HepG2 (cell line): ENCODE results near the gene NR3C2. TPM values are rescaled to one million over a fixed set of nuclear protein-coding genes. Genes with fewer than 3 reads are reported as not detected.

ENCODE experiments used
- ATAC-seq: fragments of 200-7000 bp; cut with Tn5 transposase; 3 replicates; pipeline ENCODE4 v1.9.1; 2020; ENCODE audit warnings: mild to moderate bottlenecking, moderate library complexity
- BruUV-seq: library from RNA; stranded (reverse); fragments of 400-500 nt; replicated peaks from 2 replicates; lab custom pipeline; 2021; lab: Mats Ljungman, UMichigan
- CTCF ChIA-PET: fragments of 300-600 bp; formaldehyde crosslinking; extraction: SDS; loops from one replicate; lab custom pipeline; 2021; ENCODE audit warnings: low total read pairs, inconsistent platforms, low intra/inter-chr PET ratio; lab: Yijun Ruan, JAX
- POLR2A ChIA-PET: fragments of 350-600 bp; sonication (Branson Sonifier 250); formaldehyde crosslinking; loops from one replicate; lab custom pipeline; 2020; ENCODE audit warnings: antibody characterized with exemption, inconsistent platforms; lab: Yijun Ruan, JAX
- DNase-seq: peaks from one replicate; pipeline ENCODE4 v3.0.0-alpha.2; 2015; ENCODE audit warnings: low spot score
- FAIRE-seq: peaks from 3 replicates; lab custom pipeline; 2011; peaks lifted over from hg19 to GRCh38; lab: Jason Lieb, UNC
- H2AFZ ChIP-seq: one replicate; pipeline ENCODE4 v1.6.1; 2011; ENCODE audit warnings: low read length, inconsistent platforms
- H3K27ac ChIP-seq: fragments of 300-600 bp; 3 replicates; pipeline ENCODE4 v1.8.0; 2011; ENCODE audit warnings: mixed run types, mild to moderate bottlenecking, mixed read lengths, low read length, inconsistent platforms; ENCODE audit not compliant: insufficient read depth; ENCODE audit errors: extremely low read length
- H3K27me3 ChIP-seq, 2 experiments: fragments of 200-600 bp in 1 of 2; 2 replicates in 1 of 2; 3 replicates in 1 of 2; pipeline versions ENCODE4 v1.6.0 to v1.8.0; 2011; ENCODE audit warnings: low read length in 2 of 2, mild to moderate bottlenecking in 2 of 2, moderate library complexity in 2 of 2, inconsistent platforms in 1 of 2; ENCODE audit not compliant: insufficient read depth in 2 of 2, control insufficient read depth in 1 of 2
- H3K36me3 ChIP-seq, 2 experiments: fragments of 200-600 bp in 1 of 2; replicated peaks in 1 of 2; 2 replicates in 1 of 2; 3 replicates in 1 of 2; pipeline versions ENCODE4 v1.5.1 to v1.8.0; 2011; ENCODE audit warnings: low read length in 2 of 2, inconsistent platforms in 1 of 2; ENCODE audit not compliant: insufficient read depth in 2 of 2, control insufficient read depth in 1 of 2
- H3K4me1 ChIP-seq: 2 replicates; pipeline ENCODE4 v1.5.1; 2012; ENCODE audit warnings: low read length, inconsistent platforms; ENCODE audit not compliant: insufficient read depth
- H3K4me2 ChIP-seq: 2 replicates; pipeline ENCODE4 v1.6.0; 2011; ENCODE audit warnings: low read depth, low read length, inconsistent platforms
- H3K4me3 ChIP-seq, 3 experiments: fragments of 200-600 bp in 1 of 3; sonication (generic), shearing (Covaris generic) in 1 of 3; replicated peaks in 1 of 3; 2 replicates each; pipeline ENCODE4 v1.5.1; 2011 to 2016; ENCODE audit warnings: low read length in 3 of 3, inconsistent platforms in 2 of 3, low read depth in 2 of 3, mild to moderate bottlenecking in 2 of 3, control low read depth in 1 of 3, mixed read lengths in 1 of 3; ENCODE audit not compliant: insufficient read depth in 1 of 3
- H3K79me2 ChIP-seq: one replicate; pipeline ENCODE4 v1.6.1; 2011; ENCODE audit warnings: low read length, inconsistent platforms; ENCODE audit not compliant: insufficient read depth
- H3K9ac ChIP-seq: 2 replicates; pipeline ENCODE4 v1.6.0; 2011; ENCODE audit warnings: mild to moderate bottlenecking, low read depth, low read length, inconsistent platforms; ENCODE audit not compliant: insufficient read depth
- H3K9me3 ChIP-seq: 2 replicates; pipeline ENCODE4 v1.5.1; 2012; ENCODE audit warnings: mild to moderate bottlenecking, low read length
- H4K20me1 ChIP-seq: 2 replicates; pipeline ENCODE4 v1.6.0; 2011; ENCODE audit warnings: inconsistent platforms, mild to moderate bottlenecking, low read length, moderate library complexity; ENCODE audit not compliant: insufficient read depth
- AGO1 ChIP-seq: fragments of 200-400 bp; formaldehyde crosslinking; IDR thresholded peaks from 2 replicates; pipeline ENCODE4 v1.6.1; 2017; ENCODE audit warnings: mild to moderate bottlenecking, low read depth, low read length, moderate library complexity; ENCODE audit not compliant: poor library complexity, severe bottlenecking
- ZBTB40 ChIP-seq, 2 experiments: fragments of 450-650 bp in 1 of 2; sonication (generic) in 1 of 2; formaldehyde crosslinking in 1 of 2; IDR thresholded peaks; 2 replicates each; pipeline versions ENCODE4 v1.6.1 to v1.8.0; 2016 to 2022; ENCODE audit warnings: antibody characterized with exemption in 1 of 2, mild to moderate bottlenecking in 1 of 2, missing genetic modification reagents in 1 of 2
- ZNF788 ChIP-seq: sonication (generic); formaldehyde crosslinking; IDR thresholded peaks from 2 replicates; pipeline ENCODE4 v1.5.0; 2020; ENCODE audit warnings: mild to moderate bottlenecking, missing genetic modification reagents, borderline replicate concordance
- WGBS: methylation state at CpG from one replicate; pipeline ENCODE4 v1.1.6; 2017; ENCODE audit warnings: low lambda C conversion rate; 5-methylcytosine and 5-hydroxymethylcytosine counted together
- in situ Hi-C: cut with HindIII; loops from 2 replicates; pipeline ENCODE4 v1.10.0; 2017; ENCODE audit warnings: low pct_unique_long_range_greater_than_20kb; ENCODE audit not compliant: extremely low pct_ligation_motif_present
- intact Hi-C: fragments of 100-400 bp; cut with micrococcal nuclease; formaldehyde crosslinking; loops from one replicate; pipeline ENCODE4 v1.10.0; 2022; ENCODE audit not compliant: unreplicated experiment
- polyA plus RNA-seq, 8 experiments: library from polyadenylated mRNA; depleted of rRNA in 3 of 8; stranded (reverse) in 7 of 8; unstranded in 1 of 8; fragments of >200 nt; fragmentation: Illumina TruSeq in 4 of 8; extraction: Trizol in 4 of 8; gene quantifications; 2 replicates each; pipeline versions ENCODE4 v1.2.1 to v1.2.3, GENCODE V29; 2011 to 2016; ENCODE audit warnings: low read depth in 4 of 8, missing spikeins in 1 of 8, mixed read lengths in 1 of 8; ENCODE audit not compliant: insufficient read depth in 1 of 8
- total RNA-seq, 5 experiments: library from RNA; depleted of rRNA; stranded (reverse); fragments of >200 nt; fragmentation: Illumina TruSeq; extraction: Trizol; gene quantifications; 2 replicates each; pipeline ENCODE4 v1.2.3, GENCODE V29; 2016; ENCODE audit warnings: low read depth in 1 of 5

NR3C2 gene
- total and polyA plus RNA-seq, 2 of the 13 experiments (the other 11 are each of a cell fraction or from before 2014, with no cell fraction given) = 0.26 to 0.46 TPM

GRCh38 chr4:148057984-148058859 is 384.0 kb downstream of the NR3C2 start:
- H3K9me3 ChIP-seq = no peaks in the 10 kb centered on the region
- H3K27ac ChIP-seq = no peak overlapping the region
- no peak overlapping the region for H2AFZ ChIP-seq
- no peak overlapping the region for H3K9ac ChIP-seq
- TF ChIP-seq ZNF788 (no peak), AGO1 (no peak), ZBTB40 (IDR thresholded peaks at IDR 0.05) (no peak), ZBTB40 (CRISPR knock-in tag; IDR thresholded peaks at IDR 0.05) (no peak)
- DNase-seq (no peak), ATAC-seq (no peak), FAIRE-seq (no peak)
- no peak overlapping the region for H3K4me3 ChIP-seq
- intact Hi-C loops = no loop called here
- in situ Hi-C loops = no loop called here
- no peaks in the 10 kb centered on the region for H3K4me1 ChIP-seq
- H3K36me3 ChIP-seq = no peaks in the 10 kb centered on the region
- POLR2A ChIA-PET = no interaction called here
- no peaks in the 10 kb centered on the region for H4K20me1 ChIP-seq
- WGBS = 65% methylated on average over 13 of the region's 14 CpGs
- no TSS peak for BruUV-seq
- no peak overlapping the region for H3K4me2 ChIP-seq
- no peaks in the 10 kb centered on the region for H3K79me2 ChIP-seq
- H3K27me3 ChIP-seq = no peaks in the 10 kb centered on the region
- CTCF ChIA-PET = no interaction called here
